BE2C (cell line): ENCODE results near the gene FAM110A.
A peak's percentile ranks its signal among the peaks of the same experiment; 100 is the strongest.

Experiments
- DNase-seq: peaks from one replicate; pipeline ENCODE4 v3.0.0-alpha.2; 2020
- H3K27me3 ChIP-seq: fragments of 250-450 bp; sonication (Bioruptor Pico); 2 replicates; pipeline ENCODE4 v1.5.1; 2020; ENCODE audit warnings: mild to moderate bottlenecking
- H3K36me3 ChIP-seq: fragments of 250-450 bp; sonication (Bioruptor Pico); 2 replicates; pipeline ENCODE4 v1.5.1; 2020; ENCODE audit warnings: mild to moderate bottlenecking
- H3K4me1 ChIP-seq: fragments of 250-450 bp; sonication (Bioruptor Pico); 2 replicates; pipeline ENCODE4 v1.5.1; 2020
- H3K4me3 ChIP-seq: 2 replicates; pipeline ENCODE4 v1.5.1; 2011; ENCODE audit warnings: low read depth, low read length
- H3K9me3 ChIP-seq: fragments of 250-450 bp; sonication (Bioruptor Pico); 2 replicates; pipeline ENCODE4 v1.5.1; 2020
- TF ChIP-seq, protein P1 (sequence below): IDR thresholded peaks from 2 replicates; pipeline ENCODE4 v1.5.1; 2012; ENCODE audit warnings: mild to moderate bottlenecking, low read depth, low read length

FAM110A gene

DNA sequence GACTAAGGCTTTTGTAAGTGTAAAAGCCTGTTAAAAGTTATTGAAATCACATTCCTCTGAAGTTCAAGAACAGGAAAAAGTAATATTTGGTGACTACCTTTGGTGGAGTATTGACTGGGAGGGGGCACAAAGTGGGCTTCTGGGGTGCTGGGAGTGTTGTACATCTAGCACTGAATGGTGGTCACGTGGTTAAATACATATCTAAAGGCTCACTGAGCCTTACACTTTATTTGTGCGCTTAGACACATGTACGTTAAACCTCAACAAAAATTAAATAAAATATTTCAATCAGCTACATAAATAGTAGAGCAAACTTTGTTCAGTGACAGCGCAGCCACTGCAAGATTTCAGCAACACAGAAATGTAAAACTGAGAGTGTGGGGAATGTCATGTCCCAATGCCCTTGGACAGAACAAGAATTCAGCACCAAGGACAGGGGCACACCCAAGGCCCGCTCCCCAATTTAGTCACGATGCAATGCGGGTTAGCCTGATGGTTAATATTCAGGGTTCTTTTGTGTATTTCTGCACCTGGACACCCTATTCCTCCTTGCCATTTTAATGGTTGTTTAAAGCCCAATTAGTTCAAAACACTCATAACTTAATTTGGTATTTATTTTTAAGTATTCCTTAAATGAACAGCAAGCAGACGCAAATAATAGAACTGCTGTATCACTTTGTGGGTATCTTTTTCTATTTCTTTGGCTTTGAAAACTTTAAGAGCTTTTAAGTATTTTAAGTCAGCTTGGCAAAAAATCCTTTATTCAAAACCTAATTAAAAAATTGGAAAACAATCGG, 45.2 kb downstream of the FAM110A start:
- TF ChIP-seq, protein P1, sequence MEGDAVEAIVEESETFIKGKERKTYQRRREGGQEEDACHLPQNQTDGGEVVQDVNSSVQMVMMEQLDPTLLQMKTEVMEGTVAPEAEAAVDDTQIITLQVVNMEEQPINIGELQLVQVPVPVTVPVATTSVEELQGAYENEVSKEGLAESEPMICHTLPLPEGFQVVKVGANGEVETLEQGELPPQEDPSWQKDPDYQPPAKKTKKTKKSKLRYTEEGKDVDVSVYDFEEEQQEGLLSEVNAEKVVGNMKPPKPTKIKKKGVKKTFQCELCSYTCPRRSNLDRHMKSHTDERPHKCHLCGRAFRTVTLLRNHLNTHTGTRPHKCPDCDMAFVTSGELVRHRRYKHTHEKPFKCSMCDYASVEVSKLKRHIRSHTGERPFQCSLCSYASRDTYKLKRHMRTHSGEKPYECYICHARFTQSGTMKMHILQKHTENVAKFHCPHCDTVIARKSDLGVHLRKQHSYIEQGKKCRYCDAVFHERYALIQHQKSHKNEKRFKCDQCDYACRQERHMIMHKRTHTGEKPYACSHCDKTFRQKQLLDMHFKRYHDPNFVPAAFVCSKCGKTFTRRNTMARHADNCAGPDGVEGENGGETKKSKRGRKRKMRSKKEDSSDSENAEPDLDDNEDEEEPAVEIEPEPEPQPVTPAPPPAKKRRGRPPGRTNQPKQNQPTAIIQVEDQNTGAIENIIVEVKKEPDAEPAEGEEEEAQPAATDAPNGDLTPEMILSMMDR, result no peak
- DNase-seq, result no peak

DNA sequence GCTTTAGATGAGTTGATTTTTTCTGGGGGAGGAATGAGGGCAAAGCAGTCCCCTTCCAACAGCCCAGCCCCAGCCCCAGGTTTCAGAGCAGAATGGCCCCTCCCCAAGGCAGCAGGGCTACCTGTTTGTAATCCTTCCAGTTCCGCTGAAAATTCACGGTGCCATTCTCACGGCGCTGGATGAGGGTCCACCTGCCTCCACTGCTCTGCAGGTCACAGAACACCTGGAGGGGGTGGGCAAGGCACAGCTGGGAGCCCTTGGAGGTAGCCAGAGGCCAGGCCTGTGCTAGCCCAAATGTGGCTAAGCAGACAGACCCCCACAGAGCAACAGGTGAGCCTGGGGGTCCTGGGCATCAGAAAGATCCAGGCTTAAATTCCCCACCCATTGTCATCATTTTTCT, 46.1 kb downstream of the FAM110A start:
- H3K36me3 ChIP-seq, result no peaks in the 10 kb centered on the region
- TF ChIP-seq, protein P1, result no peak
- H3K27me3 ChIP-seq, result no peaks in the 10 kb centered on the region
- DNase-seq, result no peak
- no peaks in the 10 kb centered on the region for H3K9me3 ChIP-seq
- no peaks in the 10 kb centered on the region for H3K4me1 ChIP-seq
- no peak overlapping the region for H3K4me3 ChIP-seq

More for the DNA sequence above, 45.2 kb downstream of the FAM110A start:
- Histone ChIP-seq H3K27me3 (no peaks in the 10 kb centered on the region), H3K36me3 (no peaks in the 10 kb centered on the region), H3K9me3 (no peaks in the 10 kb centered on the region), H3K4me1 (no peaks in the 10 kb centered on the region), H3K4me3 (no peak overlapping the region)

DNA sequence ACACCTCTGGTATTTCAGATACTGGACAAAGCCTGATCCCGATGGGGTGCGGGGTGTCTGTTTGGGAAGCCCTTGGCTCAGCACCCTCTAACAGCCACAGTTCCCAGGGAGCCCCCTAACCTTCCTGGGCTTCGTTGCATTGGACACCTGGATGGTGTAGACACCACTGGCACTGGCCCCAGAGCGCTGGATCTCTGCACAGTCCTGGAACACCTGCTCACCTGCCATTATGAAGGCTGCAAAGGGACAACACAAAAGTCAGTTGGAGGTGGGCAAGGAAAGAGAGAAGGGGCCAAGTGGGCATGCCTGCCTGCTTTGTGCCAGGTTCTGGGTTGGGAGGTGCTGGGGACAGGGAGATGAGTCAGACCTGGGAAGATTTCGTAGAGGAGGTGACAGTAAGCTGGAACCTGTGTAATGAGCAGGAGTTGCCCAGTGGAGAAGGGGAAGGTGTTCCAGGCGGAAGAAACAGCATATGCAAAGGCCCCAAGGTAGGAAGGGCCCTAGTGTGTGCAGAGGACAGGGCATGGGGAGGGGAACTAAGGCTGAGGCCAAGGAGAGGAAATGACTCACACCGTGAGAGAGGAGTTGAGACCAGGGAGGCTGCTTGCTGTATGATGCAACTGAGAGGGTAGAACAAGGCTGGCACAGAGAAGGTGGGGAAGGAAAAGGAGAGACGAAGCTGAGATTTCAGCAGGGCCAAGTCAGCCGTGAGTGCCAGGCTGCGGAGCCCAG, 47.7 kb downstream of the FAM110A start:
- Histone ChIP-seq H3K27me3 (no peaks in the 10 kb centered on the region), H3K9me3 (no peaks in the 10 kb centered on the region), H3K4me1 (no peaks in the 10 kb centered on the region), H3K4me3 (no peak overlapping the region), H3K36me3 (no peaks in the 10 kb centered on the region)
- TF ChIP-seq, protein P1, result no peak
- no peak for DNase-seq

DNA sequence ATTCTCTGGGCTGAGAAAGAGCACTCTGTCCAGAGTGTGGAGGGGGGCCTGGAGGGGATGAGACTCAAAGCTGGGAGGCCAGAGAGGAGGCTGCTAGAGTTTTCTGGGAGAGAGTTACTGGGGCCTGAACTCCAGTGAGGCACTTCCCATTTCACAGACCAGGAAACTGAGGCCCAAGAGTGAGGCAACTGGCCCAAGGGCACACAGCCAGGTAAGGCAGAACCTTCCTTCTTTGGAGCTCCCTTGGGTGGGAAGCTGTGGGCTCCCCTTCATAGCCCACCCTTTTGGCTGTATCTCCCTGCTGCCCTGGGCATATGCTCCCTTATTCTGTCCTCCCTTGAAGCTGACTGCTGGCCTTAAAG, 48.2 kb downstream of the FAM110A start:
- no peaks in the 10 kb centered on the region for H3K36me3 ChIP-seq
- TF ChIP-seq, protein P1, result no peak
- H3K4me3 ChIP-seq, result no peak overlapping the region
- no peaks in the 10 kb centered on the region for H3K9me3 ChIP-seq
- no peaks in the 10 kb centered on the region for H3K27me3 ChIP-seq
- H3K4me1 ChIP-seq, result no peaks in the 10 kb centered on the region
- DNase-seq, result no peak

DNA sequence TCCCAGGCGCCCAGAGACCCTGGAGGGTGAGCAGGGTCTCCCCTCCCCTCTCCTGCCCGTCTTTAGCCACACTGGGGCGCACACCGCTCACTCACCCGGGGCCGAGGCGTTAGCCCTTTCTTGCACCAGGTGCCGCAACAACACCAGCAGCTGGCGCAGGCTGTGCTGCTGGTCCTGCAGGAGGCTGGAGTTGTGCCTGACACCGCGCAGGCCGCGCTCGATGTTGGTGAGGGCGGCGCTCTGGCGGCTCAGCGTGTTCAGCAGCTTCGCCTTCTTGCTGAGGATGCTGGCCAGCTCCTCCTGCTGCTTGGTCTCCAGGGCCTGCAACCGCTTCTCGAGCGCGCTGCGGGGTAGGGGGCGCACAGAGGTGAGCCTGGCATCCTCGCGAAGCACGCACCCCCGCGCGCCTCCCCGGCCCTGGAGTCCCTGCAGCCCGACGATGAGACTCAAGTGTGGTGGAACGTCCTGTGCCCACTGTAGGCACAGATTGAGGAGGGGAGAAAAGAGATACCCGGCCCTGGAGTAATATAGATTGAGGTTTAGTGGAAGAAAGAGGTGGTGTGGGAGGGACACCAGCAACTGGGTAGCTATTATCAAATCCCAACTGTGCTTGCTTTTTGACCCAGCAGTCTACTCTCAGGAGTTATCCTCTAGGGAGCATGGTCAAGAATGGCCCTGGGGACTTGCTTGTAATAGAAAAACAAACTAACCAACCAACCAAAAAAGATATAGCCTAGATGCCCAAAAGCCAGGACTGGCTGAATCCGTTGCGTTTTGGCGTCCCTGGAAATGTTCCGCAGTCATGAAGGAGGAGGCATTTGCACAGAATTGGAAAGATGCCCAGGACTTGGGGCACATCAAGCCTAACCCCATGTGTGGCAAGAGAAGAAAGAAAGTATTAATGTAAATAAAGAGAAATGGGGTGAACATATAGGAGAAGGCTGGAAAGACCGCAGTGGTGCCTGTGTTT, 51.8 kb downstream of the FAM110A start:
- Histone ChIP-seq H3K27me3 (no peaks in the 10 kb centered on the region), H3K36me3 (no peaks in the 10 kb centered on the region), H3K4me1 (no peaks in the 10 kb centered on the region), H3K9me3 (no peaks in the 10 kb centered on the region), H3K4me3 (no peak overlapping the region)
- DNase-seq, result peak; percentile 19
- TF ChIP-seq, protein P1, result no peak
